ENCODE data around the gene RIPOR3. TPM values are rescaled to one million over a fixed set of nuclear protein-coding genes. Genes with fewer than 3 reads are reported as not detected.
A peak's percentile ranks its signal among the peaks of the same experiment; 100 is the strongest.

The RIPOR3 gene
- total and polyA plus RNA-seq, 9 of the 15 experiments (the other 6 are each of a cell fraction or from before 2014, with no cell fraction given), result 3.3 to 62.7 (median 21.4) TPM

- intact Hi-C loops (cut with micrococcal nuclease), result no loop called here
- Histone ChIP-seq H3K79me2 (ENCODE audit: control insufficient read depth, insufficient read depth, low read length) (no peaks in the 10 kb centered on the region), H4K20me1 (replicated peaks; ENCODE audit: control insufficient read depth, insufficient read depth, low read length) (no peaks in the 10 kb centered on the region; the same call in 1 of the 2 replicates), H3K9ac (ENCODE audit: insufficient read depth in 1 of 2, low read depth in 2 of 2, low read length in 2 of 2) (peak overlapping the region in 1 of 2 experiments; percentile 41; a peak in 1 of 4 replicates), H3K4me1 (replicated peaks in 1 of 2; ENCODE audit: control insufficient read depth in 2 of 2, insufficient read depth in 2 of 2, low read length in 2 of 2) (no peaks in the 10 kb centered on the region), H3K4me3 (no peak overlapping the region), H3K9me3 (replicated peaks; ENCODE audit: control insufficient read depth, insufficient read depth, low read depth, low read length) (no peaks in the 10 kb centered on the region), H3K27ac (ENCODE audit: extremely low read depth, low read depth, low read length) (no peak overlapping the region), H3K36me3 (ENCODE audit: control insufficient read depth, insufficient read depth, low read length) (no peaks in the 10 kb centered on the region), H3K9me1 (ENCODE audit: control insufficient read depth, insufficient read depth, low read length) (no peaks in the 10 kb centered on the region), H2AFZ (ENCODE audit: low read depth, low read length) (no peak overlapping the region), H3K4me2 (ENCODE audit: insufficient read depth, low read length) (no peak overlapping the region), H3K27me3 (ENCODE audit: control insufficient read depth in 2 of 2, insufficient read depth in 2 of 2, low read length in 2 of 2) (no peaks in the 10 kb centered on the region)
- no peak for FAIRE-seq
- no peak for ATAC-seq
- ChIA-PET CTCF (ENCODE audit: low intra/inter-chr PET ratio) (no interaction called here), POLR2A (interaction anchor here (0.6 kb wide), 1 partner anchor 8 kb away, joined by 3 read pairs; no protein-coding TSS in a partner anchor)
- no peak for DNase-seq (ENCODE audit: extremely low read depth in 1 of 4, low spot score in 3 of 4)
- peak in 1 of 3 experiments; percentile 71; a peak in 1 of 6 replicates for TF ChIP-seq ZBTB11 (CRISPR knock-in tag; IDR thresholded peaks at IDR 0.05)
- no peak for TF ChIP-seq CAMTA2 (CRISPR knock-in tag; conservative IDR thresholded peaks at IDR 0.05)
- TF ChIP-seq NELFE (IDR thresholded peaks at IDR 0.05; ENCODE audit: insufficient read depth, insufficient read length), result no peak
- WGBS (ENCODE audit: insufficient coverage, low coverage, missing lambda C conversion rate), result 36% methylated on average over 11 of the region's 11 CpGs
- in situ Hi-C loops (cut with MboI), result no loop called here
- no TSS peak for BruUV-seq (replicated peaks)
Observed at GRCh38 chr20:50701041-50701963, 10.0 kb upstream of the RIPOR3 start.

Measured in K562 (cell line).